Peyer's patch (tissue), 4 donors: Measurements from ENCODE around the gene GTF2H4.

Source experiments
- POLR2A ChIP-seq, 2 donors: fragments of 450-650 bp; IDR thresholded peaks; one replicate each; pipeline ENCODE4 v1.5.1; 2017; ENCODE audit warnings: antibody characterized with exemption in 2 of 2, mild to moderate bottlenecking in 2 of 2, moderate library complexity in 2 of 2
- TF ChIP-seq, protein P1 (sequence below), 6 experiments: fragments of 450-650 bp in 4 of 6; fragments of 200-600 bp in 2 of 6; sonication (generic) in 1 of 6; IDR thresholded peaks; one replicate each; pipeline ENCODE4 v1.5.1; 2017 to 2019; ENCODE audit warnings: antibody characterized with exemption in 6 of 6, mild to moderate bottlenecking in 3 of 6, moderate library complexity in 1 of 6

GRCh38 chr6:30954631-30955366 is 46.8 kb downstream of the GTF2H4 start:
- no peak for TF ChIP-seq POLR2A (IDR thresholded peaks at IDR 0.05)
- TF ChIP-seq, protein P1, sequence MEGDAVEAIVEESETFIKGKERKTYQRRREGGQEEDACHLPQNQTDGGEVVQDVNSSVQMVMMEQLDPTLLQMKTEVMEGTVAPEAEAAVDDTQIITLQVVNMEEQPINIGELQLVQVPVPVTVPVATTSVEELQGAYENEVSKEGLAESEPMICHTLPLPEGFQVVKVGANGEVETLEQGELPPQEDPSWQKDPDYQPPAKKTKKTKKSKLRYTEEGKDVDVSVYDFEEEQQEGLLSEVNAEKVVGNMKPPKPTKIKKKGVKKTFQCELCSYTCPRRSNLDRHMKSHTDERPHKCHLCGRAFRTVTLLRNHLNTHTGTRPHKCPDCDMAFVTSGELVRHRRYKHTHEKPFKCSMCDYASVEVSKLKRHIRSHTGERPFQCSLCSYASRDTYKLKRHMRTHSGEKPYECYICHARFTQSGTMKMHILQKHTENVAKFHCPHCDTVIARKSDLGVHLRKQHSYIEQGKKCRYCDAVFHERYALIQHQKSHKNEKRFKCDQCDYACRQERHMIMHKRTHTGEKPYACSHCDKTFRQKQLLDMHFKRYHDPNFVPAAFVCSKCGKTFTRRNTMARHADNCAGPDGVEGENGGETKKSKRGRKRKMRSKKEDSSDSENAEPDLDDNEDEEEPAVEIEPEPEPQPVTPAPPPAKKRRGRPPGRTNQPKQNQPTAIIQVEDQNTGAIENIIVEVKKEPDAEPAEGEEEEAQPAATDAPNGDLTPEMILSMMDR (IDR thresholded peaks at IDR 0.05) = no peak
